Panc1 (cell line): ENCODE results near the gene RNF121. TPM values are rescaled to one million over a fixed set of nuclear protein-coding genes. Genes with fewer than 3 reads are reported as not detected.

Experiments used
- ATAC-seq: fragments of 200-7000 bp; cut with Tn5 transposase; 2 replicates; pipeline ENCODE4 v1.9.1; 2020; ENCODE audit warnings: mild to moderate bottlenecking, moderate library complexity
- BruUV-seq: library from RNA; stranded (reverse); fragments of 400-500 nt; replicated peaks from 2 replicates; lab custom pipeline; 2021; lab: Mats Ljungman, UMichigan
- CTCF ChIA-PET: fragments of 300-600 bp; sonication (Branson Sonifier 250); formaldehyde crosslinking; loops from one replicate; lab custom pipeline; 2022; ENCODE audit warnings: antibody characterized with exemption; lab: Charles Lee
- POLR2A ChIA-PET: fragments of 300-600 bp; sonication (Branson Sonifier 250); formaldehyde crosslinking; loops from one replicate; lab custom pipeline; 2022; ENCODE audit warnings: antibody characterized with exemption; lab: Charles Lee
- DNase-seq: peaks from one replicate; pipeline ENCODE4 v3.0.0-alpha.2; 2010; ENCODE audit warnings: low read depth, low spot score
- H3K27ac ChIP-seq: 2 replicates; pipeline ENCODE4 v1.5.1; 2011; ENCODE audit warnings: mild to moderate bottlenecking, low read length, inconsistent platforms
- H3K27me3 ChIP-seq: fragments of 200-500 bp; sonication (Bioruptor generic); 2 replicates; pipeline ENCODE4 v1.6.0; 2014; ENCODE audit warnings: low read length, inconsistent platforms; ENCODE audit not compliant: control insufficient read depth, insufficient read depth
- H3K36me3 ChIP-seq: fragments of 200-500 bp; sonication (Bioruptor generic); 2 replicates; pipeline ENCODE4 v1.5.1; 2014; ENCODE audit warnings: inconsistent platforms, mild to moderate bottlenecking, low read length, moderate library complexity; ENCODE audit not compliant: control insufficient read depth, insufficient read depth
- H3K4me1 ChIP-seq: 2 replicates; pipeline ENCODE4 v1.5.1; 2011; ENCODE audit warnings: inconsistent platforms, mild to moderate bottlenecking, low read length, moderate library complexity; ENCODE audit not compliant: control insufficient read depth, insufficient read depth
- H3K4me3 ChIP-seq, 2 experiments: 2 replicates each; pipeline ENCODE4 v1.5.1; 2011 to 2012; ENCODE audit warnings: low read depth in 2 of 2, low read length in 2 of 2, mild to moderate bottlenecking in 2 of 2, inconsistent platforms in 1 of 2, moderate library complexity in 1 of 2
- H3K9me3 ChIP-seq: fragments of 200-500 bp; sonication (Bioruptor generic); 2 replicates; pipeline ENCODE4 v1.5.1; 2014; ENCODE audit warnings: low read depth, mild to moderate bottlenecking, inconsistent platforms, low read length, moderate library complexity; ENCODE audit not compliant: control insufficient read depth, insufficient read depth
- CTCF ChIP-seq: fragments of 450-650 bp; IDR thresholded peaks from 2 replicates; pipeline ENCODE4 v1.5.1; 2017; ENCODE audit warnings: mild to moderate bottlenecking
- POLR2AphosphoS5 ChIP-seq: IDR thresholded peaks from 2 replicates; pipeline ENCODE4 v1.6.1; 2012; ENCODE audit warnings: mild to moderate bottlenecking, low read depth, low read length, moderate library complexity
- SIN3A ChIP-seq: IDR thresholded peaks from 2 replicates; pipeline ENCODE4 v1.6.1; 2012; ENCODE audit warnings: low read depth, mild to moderate bottlenecking, low read length, moderate library complexity, borderline replicate concordance; ENCODE audit not compliant: insufficient read depth
- TCF7L2 ChIP-seq: IDR thresholded peaks from 2 replicates; pipeline ENCODE4 v1.6.1; 2011; ENCODE audit warnings: mild to moderate bottlenecking, low read depth, low read length, inconsistent platforms
- in situ Hi-C: cut with HindIII; loops from 2 replicates; pipeline ENCODE4 v1.10.0; 2016; ENCODE audit warnings: low sequenced_read_pairs, low pct_unique_long_range_greater_than_20kb
- intact Hi-C: fragments of 100-400 bp; cut with micrococcal nuclease; formaldehyde crosslinking; loops from one replicate; pipeline ENCODE4 v1.10.0; 2022; ENCODE audit not compliant: unreplicated experiment
- total RNA-seq: library from RNA; stranded (reverse); gene quantifications from one replicate; pipeline ENCODE4 v1.2.1, GENCODE V29; 2021; ENCODE audit not compliant: unreplicated experiment
- TF ChIP-seq, protein P1 (sequence below), 2 experiments: IDR thresholded peaks; 2 replicates each; pipeline ENCODE4 v1.6.1; 2011 to 2012; ENCODE audit warnings: low read depth in 2 of 2, control low read depth in 1 of 2, low read length in 1 of 2, mild to moderate bottlenecking in 1 of 2, moderate library complexity in 1 of 2; ENCODE audit not compliant: insufficient read depth in 1 of 2

RNF121 gene
- total RNA-seq, 1 experiment from 2014 or later: 69.6 TPM

DNA sequence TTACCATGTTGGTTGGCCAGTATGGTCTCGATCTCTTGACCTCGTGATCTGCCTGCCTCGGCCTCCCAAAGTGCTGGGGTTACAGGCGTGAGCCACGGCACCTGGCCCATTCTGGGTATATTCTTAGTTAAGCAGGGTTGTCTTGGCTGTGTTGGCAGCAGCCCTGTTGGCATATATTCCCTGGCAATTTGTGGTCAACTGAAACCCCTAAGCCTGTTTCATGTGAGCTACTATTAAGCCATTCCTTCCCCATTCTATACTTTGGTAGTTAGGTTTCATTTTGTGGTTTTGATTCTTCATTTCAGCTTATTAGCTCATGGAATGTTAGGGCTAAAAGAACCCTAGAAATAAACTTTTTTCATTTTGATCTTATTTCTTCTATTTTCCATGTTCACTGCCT is 47.7 kb downstream of the RNF121 start:
- Histone ChIP-seq H3K4me3 (no peak overlapping the region), H3K9me3 (no peaks in the 10 kb centered on the region), H3K27me3 (no peaks in the 10 kb centered on the region), H3K27ac (no peak overlapping the region), H3K4me1 (no peaks in the 10 kb centered on the region), H3K36me3 (0 out of 2 replicates have a peak, but pooled peaks cover 4% of the 10 kb centered on the region)
- POLR2A ChIA-PET: no interaction called here
- no peak for TF ChIP-seq SIN3A
- TF ChIP-seq, protein P1, sequence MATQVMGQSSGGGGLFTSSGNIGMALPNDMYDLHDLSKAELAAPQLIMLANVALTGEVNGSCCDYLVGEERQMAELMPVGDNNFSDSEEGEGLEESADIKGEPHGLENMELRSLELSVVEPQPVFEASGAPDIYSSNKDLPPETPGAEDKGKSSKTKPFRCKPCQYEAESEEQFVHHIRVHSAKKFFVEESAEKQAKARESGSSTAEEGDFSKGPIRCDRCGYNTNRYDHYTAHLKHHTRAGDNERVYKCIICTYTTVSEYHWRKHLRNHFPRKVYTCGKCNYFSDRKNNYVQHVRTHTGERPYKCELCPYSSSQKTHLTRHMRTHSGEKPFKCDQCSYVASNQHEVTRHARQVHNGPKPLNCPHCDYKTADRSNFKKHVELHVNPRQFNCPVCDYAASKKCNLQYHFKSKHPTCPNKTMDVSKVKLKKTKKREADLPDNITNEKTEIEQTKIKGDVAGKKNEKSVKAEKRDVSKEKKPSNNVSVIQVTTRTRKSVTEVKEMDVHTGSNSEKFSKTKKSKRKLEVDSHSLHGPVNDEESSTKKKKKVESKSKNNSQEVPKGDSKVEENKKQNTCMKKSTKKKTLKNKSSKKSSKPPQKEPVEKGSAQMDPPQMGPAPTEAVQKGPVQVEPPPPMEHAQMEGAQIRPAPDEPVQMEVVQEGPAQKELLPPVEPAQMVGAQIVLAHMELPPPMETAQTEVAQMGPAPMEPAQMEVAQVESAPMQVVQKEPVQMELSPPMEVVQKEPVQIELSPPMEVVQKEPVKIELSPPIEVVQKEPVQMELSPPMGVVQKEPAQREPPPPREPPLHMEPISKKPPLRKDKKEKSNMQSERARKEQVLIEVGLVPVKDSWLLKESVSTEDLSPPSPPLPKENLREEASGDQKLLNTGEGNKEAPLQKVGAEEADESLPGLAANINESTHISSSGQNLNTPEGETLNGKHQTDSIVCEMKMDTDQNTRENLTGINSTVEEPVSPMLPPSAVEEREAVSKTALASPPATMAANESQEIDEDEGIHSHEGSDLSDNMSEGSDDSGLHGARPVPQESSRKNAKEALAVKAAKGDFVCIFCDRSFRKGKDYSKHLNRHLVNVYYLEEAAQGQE (IDR thresholded peaks at IDR 0.05; ENCODE audit: insufficient read depth in 1 of 2, low read depth in 2 of 2, low read length in 1 of 2): no peak
- TF ChIP-seq TCF7L2: no peak
- no peak for TF ChIP-seq CTCF
- no peak for TF ChIP-seq POLR2AphosphoS5
- CTCF ChIA-PET: interaction anchor here (1.2 kb wide), 2 partner anchors 9 to 39 kb away, joined by 4 to 5 read pairs; no protein-coding TSS in a partner anchor
- no peak for ATAC-seq
- BruUV-seq: no TSS peak
- in situ Hi-C loops (no loop called here), intact Hi-C loops (no loop called here)
- DNase-seq: no peak

DNA sequence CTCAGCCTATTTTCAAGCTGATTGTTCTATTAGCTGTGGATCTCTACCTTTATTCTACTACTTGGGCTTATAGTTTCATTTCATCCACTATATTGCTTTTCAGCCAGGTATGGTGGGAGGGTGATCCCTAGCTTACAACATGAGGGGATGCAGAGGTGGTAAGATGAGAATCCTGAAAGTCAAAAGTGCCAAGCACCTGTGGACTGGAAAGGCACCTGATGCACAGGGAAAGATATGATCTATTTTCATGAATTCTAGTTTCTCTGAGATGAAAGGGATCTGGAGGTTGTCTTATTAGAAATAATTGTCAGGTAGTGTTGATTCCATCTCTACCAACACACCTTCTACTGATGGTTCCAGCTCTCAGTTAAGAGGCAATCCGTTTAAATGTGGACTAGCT is 48.2 kb downstream of the RNF121 start:
- intact Hi-C loops: no loop called here
- Histone ChIP-seq H3K27me3 (no peaks in the 10 kb centered on the region), H3K27ac (no peak overlapping the region), H3K4me1 (no peaks in the 10 kb centered on the region), H3K9me3 (no peaks in the 10 kb centered on the region), H3K4me3 (no peak overlapping the region), H3K36me3 (0 out of 2 replicates have a peak, but pooled peaks cover 4% of the 10 kb centered on the region)
- CTCF ChIA-PET: interaction anchor here (0.6 to 1.3 kb wide), 5 partner anchors 9 to 454 kb away, joined by 3 to 5 read pairs (median 4); no protein-coding TSS in a partner anchor
- DNase-seq (no peak), ATAC-seq (no peak)
- in situ Hi-C loops: no loop called here
- BruUV-seq: no TSS peak
- POLR2A ChIA-PET: no interaction called here
- TF ChIP-seq POLR2AphosphoS5 (no peak), SIN3A (no peak), CTCF (no peak), TCF7L2 (no peak)
- TF ChIP-seq, protein P1 (IDR thresholded peaks at IDR 0.05; ENCODE audit: insufficient read depth in 1 of 2, low read depth in 2 of 2, low read length in 1 of 2): no peak
